NCI-H2227 (cell line): ENCODE measurements around the gene PCDHB5.
"Not testable (repeated sequence)": the region's sequence is repeated elsewhere in the genome, so short reads cannot be mapped to it uniquely, and the experiment has no call there.

Source experiments
- DNase-seq: peaks from one replicate; lab custom pipeline; 2025; ENCODE audit not compliant: unreplicated experiment; lab: John Stamatoyannopoulos, UW

The PCDHB5 gene

GRCh38 chr5:141151632-141152031 is 16.6 kb downstream of the PCDHB5 start:
- not testable (repeated sequence) for DNase-seq

- not testable (repeated sequence) for DNase-seq
Measured at GRCh38 chr5:141152096-141152495, 17.1 kb downstream of the PCDHB5 start.

- DNase-seq: peak; percentile 50
Measured at GRCh38 chr5:141155540-141156374, 20.8 kb downstream of the PCDHB5 start.

- DNase-seq: not testable (repeated sequence)
Measured at GRCh38 chr5:141157356-141157755, 22.4 kb downstream of the PCDHB5 start.

GRCh38 chr5:141157901-141158300 is 22.9 kb downstream of the PCDHB5 start:
- not testable (repeated sequence) for DNase-seq

GRCh38 chr5:141172381-141173204 is 37.6 kb downstream of the PCDHB5 start, which contains the start of gene PCDHB7:
Gene PCDHB7, plus strand, starts transcription at chr5:141172644. Its CDS starts 192 bp downstream, at chr5:141172836.
- peak; percentile 49 for DNase-seq

- DNase-seq: not testable (repeated sequence)
Measured at GRCh38 chr5:141174291-141175104, 39.5 kb downstream of the PCDHB5 start.

GRCh38 chr5:141175933-141176332 is 40.9 kb downstream of the PCDHB5 start:
- no peak for DNase-seq

GRCh38 chr5:141177577-141178191 is 42.7 kb downstream of the PCDHB5 start, which contains the start of gene PCDHB8:
Gene PCDHB8, plus strand, starts transcription at chr5:141177790. Its CDS starts 245 bp downstream, at chr5:141178035.
- not testable (repeated sequence) for DNase-seq

GRCh38 chr5:141179371-141179770 is 44.4 kb downstream of the PCDHB5 start:
- not testable (repeated sequence) for DNase-seq

- not testable (repeated sequence) for DNase-seq
Measured at GRCh38 chr5:141179876-141180275, 44.9 kb downstream of the PCDHB5 start.

- DNase-seq: no peak
Measured at GRCh38 chr5:141180313-141180712, 45.3 kb downstream of the PCDHB5 start.

GRCh38 chr5:141182248-141182647 is 47.2 kb downstream of the PCDHB5 start, which contains the start of gene PCDHB16:
Gene PCDHB16, plus strand, starts transcription at chr5:141182387. Its CDS starts 173 bp downstream, at chr5:141182560.
- DNase-seq: peak; percentile 9

GRCh38 chr5:141184117-141184855 is 49.3 kb downstream of the PCDHB5 start:
- not testable (repeated sequence) for DNase-seq

GRCh38 chr5:141186897-141187512 is 52.0 kb downstream of the PCDHB5 start, which contains the start of gene PCDHB9:
Gene PCDHB9, plus strand, starts transcription at chr5:141187161. Its CDS starts 158 bp downstream, at chr5:141187319.
- DNase-seq: peak; percentile 80
